HG02973 (cell line): Measurements from ENCODE around the gene STXBP1.
"Not testable (repeated sequence)": the region's sequence is repeated elsewhere in the genome, so short reads cannot be mapped to it uniquely, and the experiment has no call there.

Source experiments
- ATAC-seq: cut with Tn5 transposase; IDR thresholded peaks from one replicate; pipeline ENCODE4 v1.9.1; 2021; ENCODE audit warnings: moderate library complexity; ENCODE audit not compliant: unreplicated experiment

Gene STXBP1

DNA sequence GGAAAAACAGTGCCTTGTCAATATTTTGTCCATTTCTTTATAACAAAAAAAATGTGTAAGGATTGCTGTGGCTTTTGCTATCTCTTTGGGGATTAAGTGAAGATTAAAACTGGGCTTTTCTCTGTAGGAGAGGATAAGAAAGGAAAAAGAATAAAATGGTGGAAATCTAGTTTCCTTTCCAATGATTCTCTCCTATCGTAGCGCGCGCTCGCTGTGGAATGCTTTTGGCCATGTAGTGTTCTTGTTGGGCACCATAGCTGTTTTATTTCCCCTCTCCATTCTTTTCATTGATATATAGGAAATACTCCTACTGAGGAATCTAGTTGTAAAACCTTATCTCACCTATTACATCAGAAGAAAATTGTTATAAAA is 1.5 kb downstream of the STXBP1 start:
- no peak for ATAC-seq

DNA sequence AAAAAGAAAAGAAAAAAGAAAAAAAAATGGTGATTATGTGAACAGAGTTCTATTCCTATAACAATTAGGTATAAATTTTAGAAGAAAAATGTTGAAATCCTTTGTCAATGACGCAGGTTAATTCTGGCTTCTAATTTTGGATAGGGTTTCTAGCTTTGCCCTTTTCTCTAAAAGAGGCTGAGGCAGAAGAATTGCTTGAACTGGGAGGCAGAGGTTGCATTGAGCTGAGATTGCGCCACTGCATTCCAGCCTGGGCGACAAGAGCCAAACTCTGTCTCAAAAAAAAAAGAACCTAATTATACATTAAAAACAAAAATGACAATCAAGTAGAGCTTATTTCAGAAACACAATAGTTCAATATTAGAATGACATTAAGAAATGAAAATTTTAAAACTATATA is 2.9 kb downstream of the STXBP1 start:
- no peak for ATAC-seq

DNA sequence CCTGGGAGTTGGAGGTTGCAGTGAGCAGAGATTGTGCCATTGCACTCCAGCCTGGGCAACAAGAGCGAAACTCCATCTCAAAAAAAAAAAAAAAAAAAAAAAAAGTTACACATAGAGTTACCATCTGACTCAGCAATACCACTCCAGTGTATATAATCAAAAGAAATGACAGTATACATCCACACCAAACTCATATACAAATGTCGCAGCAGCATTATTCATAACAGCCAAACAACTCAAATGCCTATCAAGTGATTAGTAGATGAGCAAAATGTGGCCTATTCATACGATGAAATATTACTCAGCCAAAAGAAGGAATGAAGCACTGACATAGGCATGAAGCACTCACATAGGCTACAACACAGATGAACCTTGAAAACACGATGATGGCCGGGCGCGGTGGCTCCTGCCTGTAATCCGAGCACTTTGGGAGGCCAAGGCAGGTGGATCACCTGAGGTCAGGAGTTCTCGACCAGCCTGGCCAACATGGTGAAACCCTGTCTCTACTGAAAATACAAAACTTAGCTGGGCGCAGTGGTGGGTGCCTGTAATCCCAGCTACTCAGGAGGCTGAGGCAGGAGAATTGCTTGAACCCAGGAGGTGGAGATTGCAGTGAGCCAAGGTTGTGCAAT is 9.4 kb downstream of the STXBP1 start:
- ATAC-seq, result not testable (repeated sequence)

DNA sequence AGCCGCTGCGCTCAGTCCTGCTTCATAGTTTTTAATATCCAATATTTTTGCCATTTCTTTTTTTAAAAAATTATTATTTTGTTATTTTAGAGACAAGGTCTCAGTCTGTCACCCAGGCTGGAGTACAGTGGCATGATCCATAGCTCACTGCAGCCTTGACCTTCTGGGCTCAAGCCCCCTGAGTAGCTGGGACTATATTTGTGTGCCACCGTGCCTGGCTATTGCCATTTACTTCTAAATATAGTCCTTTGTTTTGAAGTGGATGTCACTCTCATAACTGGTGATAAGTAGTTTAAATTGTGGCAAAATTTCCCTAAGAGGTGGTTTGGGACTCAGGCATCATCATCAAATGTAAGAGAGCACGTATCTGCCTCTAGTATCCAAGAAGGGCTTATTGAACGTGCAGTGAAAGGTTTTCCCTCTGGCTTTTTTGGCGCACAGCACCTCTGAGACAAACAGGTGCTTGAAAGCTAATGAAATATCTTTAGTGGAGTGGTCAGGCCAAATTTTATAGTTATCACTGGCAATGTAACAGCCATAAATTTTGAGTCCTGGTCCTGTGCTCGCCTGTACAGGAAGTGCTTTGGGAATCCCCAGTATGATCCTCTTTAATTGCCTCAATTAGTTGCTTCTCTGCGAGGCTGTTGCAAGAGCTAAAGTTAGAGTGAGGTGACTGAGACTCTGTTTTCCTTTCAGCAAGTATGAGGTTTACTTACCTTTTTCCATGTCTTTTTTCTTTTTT is 14.8 kb downstream of the STXBP1 start:
- no peak for ATAC-seq

DNA sequence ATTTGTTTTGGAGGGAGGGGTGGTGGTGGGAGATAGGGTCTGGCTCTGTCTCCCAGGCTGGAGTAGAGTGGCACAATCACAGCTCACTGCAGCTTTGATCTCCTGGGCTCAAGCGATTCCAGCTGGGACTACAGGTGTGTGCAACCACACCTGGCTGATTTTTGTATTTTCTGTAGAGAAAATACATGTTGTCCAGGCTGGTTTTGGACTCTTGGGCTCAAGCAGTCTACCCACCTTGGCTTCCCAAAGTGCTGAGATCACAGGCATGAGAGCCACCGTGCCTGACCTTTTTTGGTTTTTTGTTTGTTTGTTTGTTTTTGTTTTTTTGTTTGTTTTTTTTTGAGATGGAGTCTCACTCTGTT is 15.4 kb downstream of the STXBP1 start:
- no peak for ATAC-seq

DNA sequence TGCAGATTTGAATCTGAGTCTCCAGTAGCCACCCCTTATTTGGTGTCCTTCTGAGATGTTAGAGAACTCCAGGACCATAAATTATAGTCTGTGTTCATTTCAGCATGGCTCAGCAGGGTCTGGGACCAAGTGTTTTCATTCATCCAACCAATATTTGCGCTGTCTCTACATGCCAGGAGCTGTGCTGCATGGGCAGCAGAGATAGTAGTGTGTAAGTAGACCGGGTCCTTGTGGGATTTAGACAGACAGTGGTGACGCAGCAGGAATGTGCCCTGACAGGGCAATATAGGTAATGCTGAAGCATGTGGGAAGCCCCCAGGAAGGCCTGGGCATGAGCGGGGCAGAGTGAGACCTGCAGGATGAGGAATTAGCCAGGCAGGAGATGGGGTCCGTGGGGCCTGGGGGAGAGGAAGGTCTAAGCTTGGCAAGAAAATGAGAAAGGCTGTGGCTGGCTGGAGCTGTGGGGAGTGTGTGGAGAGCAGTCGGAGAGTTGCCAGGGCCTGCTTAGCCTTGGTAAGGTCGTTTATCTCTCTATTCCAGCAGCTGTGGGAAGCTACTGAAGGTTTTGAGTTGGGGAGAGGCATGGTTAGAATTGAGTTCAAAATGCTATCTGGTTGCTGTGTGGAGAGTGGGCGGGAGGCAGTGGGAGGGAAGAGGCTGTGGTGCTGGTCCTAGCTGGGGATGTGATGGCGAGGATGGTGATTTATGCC is 16.8 kb downstream of the STXBP1 start:
- ATAC-seq, result no peak

DNA sequence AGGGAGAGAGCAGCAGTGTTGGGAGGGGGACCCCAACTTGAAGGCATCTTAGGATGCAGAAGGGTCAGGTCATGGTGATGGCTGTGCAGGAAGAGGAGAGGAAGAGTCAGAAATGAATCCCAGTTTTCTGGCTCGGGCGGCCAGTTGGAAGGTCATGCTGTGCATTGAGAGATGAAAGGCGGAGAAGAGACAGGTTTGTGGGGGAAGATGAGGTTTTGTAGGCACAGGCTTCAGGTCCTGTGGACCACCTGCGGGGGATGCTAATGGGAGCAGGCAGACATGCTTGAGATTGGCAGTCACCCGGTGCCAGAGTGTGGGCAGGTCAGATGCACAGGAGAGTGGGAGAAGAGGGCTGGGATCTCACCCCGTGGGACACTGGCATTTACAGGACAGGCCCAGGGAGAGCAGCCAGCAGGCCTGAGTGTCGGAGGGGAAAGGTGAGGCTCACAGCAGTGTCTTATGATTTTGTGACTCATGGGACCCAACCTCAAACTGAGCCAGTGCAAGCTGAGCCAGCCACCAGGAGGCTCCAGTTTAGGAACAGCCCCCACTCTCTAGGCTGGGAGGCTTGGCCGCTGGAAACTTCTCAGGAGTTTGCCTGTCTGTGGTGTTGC is 17.5 kb downstream of the STXBP1 start:
- ATAC-seq, result no peak

DNA sequence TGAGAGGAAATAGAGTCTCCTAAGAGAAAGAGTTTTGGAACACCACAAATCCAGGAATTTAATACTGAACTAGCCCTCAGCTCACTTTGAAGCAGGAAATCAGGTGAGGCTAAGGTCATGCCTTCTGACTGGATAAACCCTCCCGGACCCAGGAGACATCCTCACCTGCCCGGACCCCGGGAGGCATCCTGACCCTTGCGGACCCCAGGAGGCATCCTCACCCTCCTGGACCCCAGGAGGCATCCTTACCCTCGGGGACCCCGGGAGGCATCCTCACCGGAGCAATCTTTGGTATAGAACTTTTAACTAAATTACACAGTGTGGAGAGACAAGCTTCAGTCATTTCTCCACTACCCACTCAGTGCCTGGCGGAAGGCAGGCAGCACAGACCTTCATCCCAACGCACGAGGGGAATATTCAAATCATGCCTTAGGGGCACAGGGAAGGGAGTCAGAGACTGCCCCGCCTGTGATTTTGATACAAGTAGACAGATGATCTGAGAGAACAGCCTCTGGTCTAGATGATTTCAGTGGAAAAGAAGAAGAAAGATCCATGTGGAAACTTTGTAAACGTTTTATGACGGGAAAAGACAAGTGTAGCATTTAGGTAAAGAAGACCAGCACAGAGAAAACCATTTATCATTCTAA is 21.3 kb downstream of the STXBP1 start:
- no peak for ATAC-seq

DNA sequence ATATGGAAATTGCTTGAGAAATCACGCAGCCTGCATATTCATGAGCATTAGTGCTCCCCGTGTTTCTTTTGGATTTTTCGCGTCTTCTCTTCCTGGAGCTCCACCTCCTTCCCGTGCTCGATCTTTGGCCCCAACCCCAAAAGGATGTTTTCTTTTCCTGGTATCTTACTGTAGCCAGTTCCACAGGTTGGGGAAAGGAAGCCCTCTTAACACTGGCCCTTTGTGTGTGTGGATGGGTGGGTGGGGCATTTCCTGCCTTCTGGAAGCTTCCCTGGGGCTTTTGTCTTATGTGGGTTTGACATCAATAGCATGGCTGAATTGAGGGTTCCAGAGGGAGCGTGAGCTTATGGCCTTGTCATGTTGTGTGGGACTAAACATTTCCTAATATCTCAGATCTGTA is 21.9 kb downstream of the STXBP1 start:
- no peak for ATAC-seq

DNA sequence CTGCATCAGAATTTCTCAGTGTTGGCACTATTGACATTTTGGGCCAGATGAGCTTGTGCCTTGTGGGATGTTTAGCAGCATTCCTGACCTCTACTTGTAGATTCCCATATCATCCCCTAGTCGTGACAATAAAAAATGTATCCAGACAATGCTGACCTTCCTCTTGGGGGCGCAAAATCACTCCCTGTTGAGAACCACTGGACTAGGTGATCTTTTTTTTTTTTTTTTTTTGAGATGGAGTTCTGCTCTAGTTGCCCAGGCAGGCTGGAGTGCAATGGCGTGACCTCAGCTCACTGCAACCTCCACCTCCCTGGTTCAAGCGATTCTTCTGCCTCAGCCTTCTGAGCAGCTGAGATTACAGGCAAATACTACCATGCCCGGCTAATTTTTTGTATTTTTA is 22.6 kb downstream of the STXBP1 start:
- ATAC-seq, result no peak

DNA sequence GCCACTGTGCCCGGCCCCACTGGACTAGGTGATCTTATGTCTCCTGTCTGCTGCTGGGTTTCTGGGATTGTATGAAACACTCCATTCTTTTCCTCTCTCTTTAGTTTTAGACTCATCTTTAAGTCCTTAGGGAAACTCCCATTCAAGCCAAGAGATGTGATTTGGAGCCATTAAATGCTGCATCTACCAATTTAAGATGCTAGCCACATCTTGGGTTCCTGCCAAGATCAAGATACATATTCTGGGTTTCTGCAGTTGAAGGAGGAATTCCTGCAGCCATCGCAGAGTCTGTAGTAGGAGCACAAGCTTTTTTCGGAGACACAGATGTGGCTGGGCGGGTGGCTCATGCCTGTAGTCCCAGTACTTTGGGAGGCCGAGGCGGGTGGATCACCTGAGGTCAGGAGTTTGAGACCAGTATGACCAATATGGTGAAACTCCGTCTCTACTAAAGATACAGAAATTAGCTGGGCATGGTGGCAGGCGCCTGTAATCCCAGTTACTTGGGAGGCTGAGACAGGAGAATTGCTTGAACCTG is 23.2 kb downstream of the STXBP1 start:
- no peak for ATAC-seq

DNA sequence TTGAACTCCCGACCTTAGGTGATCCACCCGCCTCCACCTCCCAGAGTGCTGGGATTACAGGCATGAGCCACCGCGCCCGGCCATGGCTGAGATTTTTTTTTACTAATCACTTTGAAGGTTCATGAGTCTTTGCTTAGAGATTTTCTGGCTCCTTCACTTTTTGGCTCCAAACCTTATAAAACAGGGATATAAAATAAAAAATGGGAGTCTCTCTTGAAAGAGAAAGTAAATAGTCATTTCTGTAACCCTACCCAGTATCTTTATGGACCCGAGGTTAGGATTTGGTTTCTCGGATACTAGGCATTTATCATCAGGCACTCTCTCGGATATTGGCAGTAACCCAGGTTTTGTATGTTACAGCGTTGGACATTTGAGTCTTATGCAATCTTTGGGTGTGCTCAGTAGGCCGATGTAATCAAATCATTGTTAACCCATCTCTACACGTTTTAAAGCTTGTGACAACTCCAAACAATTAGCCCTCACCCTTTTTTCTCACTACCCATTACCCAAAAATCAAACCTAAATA is 25.3 kb downstream of the STXBP1 start:
- no peak for ATAC-seq

DNA sequence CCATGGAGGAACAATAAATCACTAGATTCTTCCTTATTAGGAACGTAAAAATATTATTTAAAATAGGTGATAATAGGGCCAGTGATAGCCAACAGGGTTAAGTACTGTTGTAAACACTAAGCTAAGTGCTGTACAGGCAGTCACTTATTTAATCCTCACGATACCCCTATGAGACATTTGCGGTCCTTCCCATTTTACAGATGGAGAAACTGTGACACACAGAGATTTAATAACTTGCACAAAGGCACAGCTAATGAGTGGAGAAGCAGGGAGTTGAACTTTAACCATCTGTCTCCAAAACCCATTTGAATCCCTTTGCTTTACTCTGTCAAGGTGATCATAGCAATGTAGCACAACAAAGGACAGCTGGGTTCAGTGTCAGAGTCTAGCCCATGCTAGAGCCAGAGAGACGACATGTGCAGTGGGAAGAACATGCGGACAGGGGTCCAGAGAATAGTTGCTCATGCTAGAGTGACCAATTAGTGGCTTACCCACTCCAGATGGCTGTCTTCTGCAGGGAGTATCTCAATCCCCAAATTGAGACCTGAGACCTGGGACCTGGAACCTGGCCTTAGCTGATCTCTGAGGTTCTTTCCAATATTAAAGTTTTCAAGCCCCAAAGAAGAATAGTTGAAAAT is 28.9 kb downstream of the STXBP1 start:
- no peak for ATAC-seq

DNA sequence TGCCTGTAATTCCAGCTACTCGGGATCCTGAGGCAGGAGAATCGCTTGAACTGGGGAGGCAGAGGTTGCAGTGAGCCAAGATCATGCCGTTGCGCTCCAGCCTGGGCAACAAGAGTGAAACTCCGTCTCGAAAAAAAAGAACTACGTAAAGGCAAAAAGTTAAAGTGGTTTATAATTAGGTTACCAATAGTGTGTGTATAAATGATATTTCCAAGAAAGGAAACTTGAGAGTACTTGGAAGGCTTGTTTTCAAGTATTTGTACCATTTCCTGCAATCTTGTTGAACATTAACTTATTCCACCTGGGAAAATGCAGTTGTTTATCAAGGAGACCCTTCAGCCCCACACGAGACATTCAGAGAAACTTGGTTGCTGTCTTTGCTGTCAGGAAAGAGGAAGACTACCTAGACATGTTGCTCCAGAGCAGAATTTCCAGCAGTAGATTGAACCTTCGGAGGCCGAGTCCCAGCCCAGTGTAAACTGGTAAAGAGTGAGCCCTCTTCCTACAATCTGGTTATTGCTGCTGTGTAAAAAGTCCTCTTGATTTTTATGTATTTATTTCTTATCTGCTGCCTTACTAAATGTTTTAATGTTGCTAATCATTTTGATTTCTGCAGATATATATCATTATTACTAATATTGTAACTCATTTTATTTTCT is 30.1 kb downstream of the STXBP1 start:
- ATAC-seq, result no peak

DNA sequence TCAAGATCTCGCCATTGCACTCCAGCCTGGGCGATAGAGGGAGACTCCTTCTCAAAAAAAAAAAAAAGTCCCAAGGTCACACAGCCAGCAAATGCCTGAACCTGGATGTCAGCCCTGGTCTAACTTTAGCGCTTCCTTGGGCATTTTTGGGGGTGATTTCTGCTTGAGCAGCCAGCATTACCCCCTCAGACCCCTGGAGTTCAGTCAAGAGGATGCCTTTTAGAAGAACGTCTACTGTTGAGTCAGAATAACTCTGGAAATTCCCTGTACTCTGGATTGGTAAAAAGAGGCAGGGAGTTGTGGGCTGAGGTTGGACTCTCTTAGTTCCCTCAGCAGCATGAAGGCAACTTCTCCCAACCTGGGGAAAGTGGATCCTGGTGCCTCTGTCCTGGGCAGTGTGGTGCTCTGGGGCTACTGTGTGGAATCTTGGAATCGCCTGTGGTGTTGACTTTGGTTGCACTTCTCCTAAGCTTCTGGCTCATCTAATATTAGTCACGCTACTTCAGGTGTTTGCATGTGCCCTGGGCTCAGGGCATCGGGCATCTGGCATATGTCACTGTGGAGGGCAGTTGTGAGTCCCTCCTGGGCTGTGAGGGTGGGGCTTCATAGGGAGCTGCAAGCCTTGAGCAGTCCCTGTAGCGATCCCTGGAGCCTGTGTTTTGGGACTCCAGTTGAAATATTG is 32.2 kb downstream of the STXBP1 start:
- no peak for ATAC-seq

DNA sequence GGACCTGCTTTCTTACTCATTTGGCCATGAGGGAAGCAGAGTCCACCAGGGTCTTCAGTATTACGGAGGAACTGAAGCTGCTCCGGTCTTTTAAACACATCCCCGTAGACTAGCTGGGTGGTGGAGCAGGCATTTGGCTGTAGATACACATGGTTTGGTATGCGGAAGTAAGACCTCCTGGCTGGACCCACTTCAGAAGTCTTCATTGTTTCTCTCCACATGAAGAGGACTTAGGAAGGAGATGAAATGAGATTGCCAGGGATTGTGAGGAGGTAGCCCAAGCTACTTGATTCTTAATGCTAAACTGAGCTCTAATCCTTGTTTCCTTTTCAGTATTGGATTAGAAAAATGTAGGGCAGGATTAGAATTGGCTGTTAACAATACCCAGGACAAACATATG is 32.9 kb downstream of the STXBP1 start:
- ATAC-seq, result no peak

DNA sequence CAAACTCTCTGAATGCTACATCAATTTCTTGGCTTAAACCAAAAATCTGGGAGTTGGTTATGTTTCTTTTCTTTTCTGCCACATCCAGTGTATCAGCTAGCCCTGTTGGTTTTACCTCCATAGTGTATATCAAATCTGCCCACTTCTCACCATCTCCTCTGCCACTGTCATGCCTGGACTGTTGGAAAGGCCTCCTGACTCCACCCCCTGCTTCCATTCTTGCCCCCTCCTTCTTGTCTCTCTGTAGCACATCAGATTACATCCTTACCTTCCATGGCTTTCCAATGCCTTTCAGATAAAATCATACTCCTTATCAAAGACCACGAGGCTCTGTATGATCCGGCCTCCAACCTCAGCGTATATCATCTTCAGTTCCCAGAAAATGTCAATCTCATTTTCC is 35.4 kb downstream of the STXBP1 start:
- no peak for ATAC-seq

DNA sequence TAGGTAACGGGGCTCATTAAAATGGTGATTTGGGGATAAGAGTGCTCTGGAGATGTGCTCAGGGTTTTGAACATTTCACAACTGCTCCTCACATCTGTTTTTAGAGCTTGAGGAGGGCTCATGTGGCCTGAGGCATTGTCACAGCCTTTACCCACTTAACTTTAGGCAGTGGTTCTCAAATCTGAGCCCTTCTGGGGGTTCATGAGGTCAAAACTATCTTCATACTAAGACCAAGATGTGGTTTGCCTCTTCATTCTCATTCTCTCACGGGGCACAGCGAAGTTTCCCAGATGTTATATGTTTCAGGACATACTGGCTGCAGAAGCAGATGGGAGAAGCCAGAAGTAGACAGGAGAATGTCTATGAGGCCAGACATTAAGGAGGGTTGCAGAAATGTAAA is 38.4 kb downstream of the STXBP1 start:
- ATAC-seq, result no peak
